ENCODE data around the gene PLB1. TPM values are rescaled to one million over a fixed set of nuclear protein-coding genes. Genes with fewer than 3 reads are reported as not detected.

The PLB1 gene
- total RNA-seq, 2 donors from 2014 or later: 1.0 to 12.9 TPM

DNA sequence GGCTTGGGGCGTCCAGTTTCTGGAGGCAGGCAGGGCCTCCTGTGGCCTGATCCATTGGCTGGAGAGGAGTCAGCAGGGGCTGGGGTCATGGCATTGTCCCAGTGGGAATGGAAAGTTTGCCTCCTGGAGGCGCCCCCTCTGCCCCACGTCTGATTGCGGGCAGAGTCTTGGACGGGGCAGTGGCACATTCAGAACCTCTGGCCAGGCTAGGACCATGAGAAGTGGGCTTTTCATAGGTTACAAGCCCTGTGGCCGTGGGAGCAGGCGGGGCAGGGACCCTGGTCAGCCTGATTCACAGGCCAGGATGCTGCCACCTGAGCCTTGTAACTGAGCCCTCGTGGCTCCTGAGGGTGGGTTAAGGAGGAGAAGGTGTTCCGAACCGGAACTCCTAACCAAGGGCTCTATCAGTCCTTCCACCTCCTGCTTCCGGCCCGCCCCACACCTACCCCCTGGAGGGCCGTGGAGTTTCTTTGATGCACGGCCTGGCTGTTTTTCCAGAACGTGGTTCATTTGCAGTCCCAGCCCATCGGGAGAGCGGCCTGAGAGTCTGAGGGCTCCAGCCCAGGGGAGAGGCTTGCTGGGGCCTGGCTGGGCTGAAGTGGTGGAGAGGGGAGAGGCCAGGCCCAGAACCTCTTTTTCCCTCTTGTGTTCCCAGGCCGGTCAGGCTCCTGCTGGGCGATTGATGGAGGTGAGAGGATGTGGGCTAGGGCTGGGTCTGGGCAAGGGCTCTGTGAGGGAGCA, 43.9 kb upstream of the PLB1 start:
- 81 to 88% methylated on average over 13 to 19 of the region's 19 CpGs for WGBS, 2 donors

DNA sequence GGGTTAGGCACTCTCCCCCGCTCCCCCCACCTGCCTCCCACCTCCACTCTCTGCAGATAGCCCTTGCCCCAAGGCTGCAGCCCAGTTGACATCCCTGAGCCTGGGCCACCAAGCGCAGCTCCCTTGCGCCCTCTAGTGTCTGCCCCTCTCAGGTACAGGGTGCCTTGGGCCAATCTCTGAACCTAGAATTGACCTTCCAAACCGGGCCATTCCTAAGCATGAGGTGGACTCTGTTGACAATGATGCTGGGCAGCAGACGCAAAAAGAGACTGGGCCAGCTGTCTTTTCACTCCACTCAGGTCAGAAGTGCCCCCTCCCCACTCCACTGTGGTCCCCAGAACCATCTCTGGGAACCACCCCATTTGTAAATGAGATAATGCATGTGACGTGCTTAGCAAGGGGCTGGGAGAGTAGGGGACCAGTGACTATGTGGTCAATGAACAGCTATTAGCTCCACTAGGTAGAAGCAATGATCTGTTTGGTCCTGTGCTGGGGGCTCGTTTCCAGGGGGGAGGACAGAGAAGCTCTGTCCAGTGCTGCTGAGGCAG, 43.3 kb upstream of the PLB1 start:
- DNase-seq: peak; percentile 72 to 79 (median 76)
- no peak for TF ChIP-seq POLR2A (IDR thresholded peaks at IDR 0.05)
- TF ChIP-seq, protein P1, sequence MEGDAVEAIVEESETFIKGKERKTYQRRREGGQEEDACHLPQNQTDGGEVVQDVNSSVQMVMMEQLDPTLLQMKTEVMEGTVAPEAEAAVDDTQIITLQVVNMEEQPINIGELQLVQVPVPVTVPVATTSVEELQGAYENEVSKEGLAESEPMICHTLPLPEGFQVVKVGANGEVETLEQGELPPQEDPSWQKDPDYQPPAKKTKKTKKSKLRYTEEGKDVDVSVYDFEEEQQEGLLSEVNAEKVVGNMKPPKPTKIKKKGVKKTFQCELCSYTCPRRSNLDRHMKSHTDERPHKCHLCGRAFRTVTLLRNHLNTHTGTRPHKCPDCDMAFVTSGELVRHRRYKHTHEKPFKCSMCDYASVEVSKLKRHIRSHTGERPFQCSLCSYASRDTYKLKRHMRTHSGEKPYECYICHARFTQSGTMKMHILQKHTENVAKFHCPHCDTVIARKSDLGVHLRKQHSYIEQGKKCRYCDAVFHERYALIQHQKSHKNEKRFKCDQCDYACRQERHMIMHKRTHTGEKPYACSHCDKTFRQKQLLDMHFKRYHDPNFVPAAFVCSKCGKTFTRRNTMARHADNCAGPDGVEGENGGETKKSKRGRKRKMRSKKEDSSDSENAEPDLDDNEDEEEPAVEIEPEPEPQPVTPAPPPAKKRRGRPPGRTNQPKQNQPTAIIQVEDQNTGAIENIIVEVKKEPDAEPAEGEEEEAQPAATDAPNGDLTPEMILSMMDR (IDR thresholded peaks at IDR 0.05): peak; percentile 77 to 90 (median 86)
- no peaks in the 10 kb centered on the region for H3K27me3 ChIP-seq
- peak; percentile 82 for ATAC-seq
- H3K4me3 ChIP-seq: no peak overlapping the region
- WGBS, 2 donors: 20 to 28% methylated on average over 5 to 7 of the region's 7 CpGs
- intact Hi-C loops (cut with DNase I): loop anchor here (5.0 kb wide), 1 partner anchor 750 kb away; no protein-coding TSS in a partner anchor
- H3K36me3 ChIP-seq (replicated peaks in 1 of 2; ENCODE audit: insufficient read depth in 1 of 2, low read depth in 2 of 2): no peaks in the 10 kb centered on the region
- no peaks in the 10 kb centered on the region for H3K9me3 ChIP-seq
- H3K27ac ChIP-seq: no peak overlapping the region
- no peaks in the 10 kb centered on the region for H3K4me1 ChIP-seq

More for the DNA sequence above, 43.9 kb upstream of the PLB1 start:
- H3K9me3 ChIP-seq: no peaks in the 10 kb centered on the region
- no peak for TF ChIP-seq POLR2A (IDR thresholded peaks at IDR 0.05)
- TF ChIP-seq, protein P1 (IDR thresholded peaks at IDR 0.05): no peak
- no peaks in the 10 kb centered on the region for H3K36me3 ChIP-seq (replicated peaks in 1 of 2; ENCODE audit: insufficient read depth in 1 of 2, low read depth in 2 of 2)
- H3K4me3 ChIP-seq: no peak overlapping the region
- H3K27ac ChIP-seq: no peak overlapping the region
- H3K4me1 ChIP-seq: no peaks in the 10 kb centered on the region
- DNase-seq (no peak), ATAC-seq (no peak)
- H3K27me3 ChIP-seq: no peaks in the 10 kb centered on the region
- intact Hi-C loops (cut with DNase I): loop anchor here (5.0 kb wide), 1 partner anchor 750 kb away; no protein-coding TSS in a partner anchor

DNA sequence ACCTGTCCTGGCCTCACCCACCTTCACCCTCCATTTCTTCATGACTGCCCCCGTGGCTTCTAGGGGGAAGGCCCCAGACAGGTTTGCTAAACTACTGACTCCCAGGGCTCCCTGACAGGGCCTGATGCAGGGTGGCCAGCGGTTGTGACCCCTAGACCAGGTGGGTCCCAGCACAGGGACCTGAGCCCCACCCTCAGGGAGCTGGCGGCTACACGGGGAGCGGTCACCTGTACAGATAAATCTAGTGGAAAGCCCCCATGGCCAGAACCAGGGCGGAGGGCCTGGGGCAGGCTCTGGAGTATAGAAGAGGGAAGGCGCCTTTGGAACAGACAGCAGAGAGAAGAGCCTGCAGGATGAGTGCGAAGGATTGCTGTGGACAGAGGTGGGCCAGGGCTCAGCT, 42.5 kb upstream of the PLB1 start:
- 87 to 89% methylated on average over 8 of the region's 8 CpGs for WGBS, 2 donors

DNA sequence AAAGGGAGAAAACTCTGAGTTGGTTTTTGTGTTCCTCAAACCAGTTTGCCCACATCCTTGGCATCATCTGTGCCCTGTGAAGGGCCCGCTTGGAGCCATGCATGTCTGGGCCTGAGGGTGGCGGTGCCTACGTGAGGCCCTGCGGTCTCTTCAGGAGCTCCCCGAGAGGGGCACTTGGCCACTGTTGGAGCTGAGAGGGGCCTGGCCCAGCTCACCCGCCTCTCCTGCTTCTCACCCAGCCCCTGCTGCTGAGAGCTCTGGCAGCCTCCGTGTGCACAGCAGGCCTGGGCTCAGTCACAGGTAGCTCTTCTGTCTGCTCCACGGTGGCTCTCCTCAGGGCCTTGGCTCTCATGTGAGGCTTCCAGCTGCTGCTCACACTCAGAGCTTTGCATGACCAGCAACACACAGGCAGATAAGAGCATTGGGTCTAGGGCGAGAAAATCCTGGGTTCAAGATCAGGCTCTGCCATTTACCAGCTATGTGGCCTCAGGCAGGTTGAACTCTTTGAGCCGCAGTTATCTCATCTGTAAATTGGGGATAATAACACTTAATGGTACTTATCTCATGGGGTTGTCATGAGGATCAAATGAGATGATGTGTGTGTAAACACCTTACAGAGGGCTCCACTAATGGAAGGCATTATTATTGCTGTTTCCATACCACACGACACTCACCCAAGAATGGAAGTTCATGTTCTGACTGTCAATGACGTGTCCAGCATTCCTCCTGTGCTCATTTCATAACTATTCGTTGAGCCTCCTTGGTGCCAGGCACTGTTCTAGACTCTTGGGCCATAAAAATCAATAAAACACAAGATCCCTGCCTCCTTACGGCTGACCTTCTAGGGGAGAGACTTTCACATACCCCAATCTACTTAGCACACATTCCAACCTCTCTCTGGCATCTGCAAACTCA, 41.6 kb upstream of the PLB1 start:
- Histone ChIP-seq H3K4me1 (no peaks in the 10 kb centered on the region), H3K4me3 (no peak overlapping the region), H3K27ac (no peak overlapping the region), H3K9me3 (no peaks in the 10 kb centered on the region), H3K36me3 (replicated peaks in 1 of 2; ENCODE audit: insufficient read depth in 1 of 2, low read depth in 2 of 2) (no peaks in the 10 kb centered on the region), H3K27me3 (no peaks in the 10 kb centered on the region)
- 79 to 82% methylated on average over 6 to 13 of the region's 14 CpGs for WGBS, 2 donors
- intact Hi-C loops (cut with DNase I): loop anchor here (5.0 kb wide), 1 partner anchor 752 kb away; no protein-coding TSS in a partner anchor
- ATAC-seq: no peak
- no peak for DNase-seq
- TF ChIP-seq POLR2A (IDR thresholded peaks at IDR 0.05): no peak
- TF ChIP-seq, protein P1 (IDR thresholded peaks at IDR 0.05): no peak

More for the DNA sequence above, 42.5 kb upstream of the PLB1 start:
- no peaks in the 10 kb centered on the region for H3K36me3 ChIP-seq (replicated peaks in 1 of 2; ENCODE audit: insufficient read depth in 1 of 2, low read depth in 2 of 2)
- intact Hi-C loops (cut with DNase I): loop anchor here (5.0 kb wide), 1 partner anchor 751 kb away; no protein-coding TSS in a partner anchor
- TF ChIP-seq, protein P1 (IDR thresholded peaks at IDR 0.05): no peak
- TF ChIP-seq POLR2A (IDR thresholded peaks at IDR 0.05): no peak
- ATAC-seq (no peak), DNase-seq (no peak)
- no peaks in the 10 kb centered on the region for H3K9me3 ChIP-seq
- H3K4me3 ChIP-seq: no peak overlapping the region
- H3K27me3 ChIP-seq: no peaks in the 10 kb centered on the region
- no peak overlapping the region for H3K27ac ChIP-seq
- H3K4me1 ChIP-seq: no peaks in the 10 kb centered on the region
